NCI-H1417 treated with DMSO at 0.1 percent for 48 hours (cell line): ENCODE results near the gene GRPEL1.
"Not testable (repeated sequence)": the region's sequence is repeated elsewhere in the genome, so short reads cannot be mapped to it uniquely, and the experiment has no call there.

Experiments used
- DNase-seq: peaks from one replicate; lab custom pipeline; 2025; lab: John Stamatoyannopoulos, UW

Gene GRPEL1

DNA sequence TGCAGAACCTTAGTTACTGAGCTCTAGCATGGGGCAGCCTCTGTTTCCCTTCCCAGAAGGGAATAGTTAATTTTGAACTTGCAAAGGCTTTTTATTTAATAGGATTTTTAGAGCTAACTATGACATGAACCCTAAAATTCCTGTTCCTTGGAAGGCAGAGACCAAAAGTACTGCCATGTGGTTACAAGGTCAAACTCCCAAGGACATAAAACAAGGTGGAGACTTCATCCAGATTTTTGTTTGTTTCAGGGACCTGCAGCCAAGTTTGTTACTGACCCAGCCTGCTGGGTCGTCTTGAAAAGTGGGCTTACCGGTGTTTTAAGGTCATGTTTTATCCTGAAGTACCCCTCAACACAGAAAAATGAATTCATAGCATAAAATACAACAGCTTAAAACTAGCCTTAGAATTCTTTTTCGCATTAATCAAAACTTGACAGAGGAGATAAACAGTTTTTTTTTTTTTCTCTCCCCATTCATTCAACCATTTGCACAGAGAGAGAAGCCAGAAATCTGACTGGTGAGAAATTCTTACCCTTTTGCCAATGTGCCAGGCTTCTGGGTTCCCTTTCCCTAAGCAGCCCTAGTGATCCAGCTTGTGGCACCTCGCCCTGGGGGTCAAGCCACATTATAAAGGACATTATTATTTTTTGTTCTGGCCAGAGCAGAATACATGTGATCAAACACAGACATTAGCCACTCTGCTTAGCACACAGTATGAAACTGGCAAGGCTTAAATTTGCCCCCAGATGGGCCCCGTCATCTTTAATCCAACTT is 21.5 kb upstream of the GRPEL1 start:
- no peak for DNase-seq

DNA sequence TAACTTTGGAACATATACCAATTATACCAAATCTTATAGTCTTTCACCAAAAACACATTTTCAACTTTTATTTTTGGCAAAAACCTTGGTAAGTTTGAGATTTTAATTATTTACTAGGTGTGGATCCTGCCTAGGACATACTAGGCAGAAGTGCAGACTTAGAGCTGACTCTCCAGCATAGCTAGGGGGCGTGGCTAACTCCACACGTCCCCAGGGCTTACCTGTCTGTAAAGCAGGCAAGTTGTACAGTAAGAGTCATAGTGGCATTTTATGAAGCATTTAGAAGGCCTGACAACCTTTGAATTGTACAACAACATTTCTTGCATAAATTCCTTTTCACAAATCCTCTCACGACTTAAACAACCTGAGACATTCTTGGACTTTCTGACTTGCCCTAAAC is 19.2 kb upstream of the GRPEL1 start:
- DNase-seq = no peak

GRCh38 chr4:7086384-7086783 is 18.5 kb upstream of the GRPEL1 start:
- DNase-seq = no peak

DNA sequence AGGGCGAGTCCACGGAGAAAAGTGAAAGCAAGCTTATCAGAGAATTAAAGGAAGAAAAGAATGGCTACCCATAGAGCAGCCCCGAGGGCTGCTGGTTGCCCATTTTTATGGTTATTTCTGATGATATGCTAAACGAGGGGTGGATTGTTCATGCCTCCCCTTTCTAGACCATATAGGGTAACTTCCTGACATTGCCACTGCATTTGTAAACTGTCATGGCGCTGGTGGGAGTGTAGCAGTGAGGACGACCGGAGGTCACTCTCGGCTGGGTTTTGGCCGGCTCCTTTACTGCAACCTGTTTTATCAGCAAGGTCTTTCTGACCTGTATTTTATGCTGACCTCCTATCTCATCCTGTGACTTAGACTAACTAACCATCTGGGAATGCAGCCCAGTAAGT is 16.7 kb upstream of the GRPEL1 start:
- not testable (repeated sequence) for DNase-seq

DNA sequence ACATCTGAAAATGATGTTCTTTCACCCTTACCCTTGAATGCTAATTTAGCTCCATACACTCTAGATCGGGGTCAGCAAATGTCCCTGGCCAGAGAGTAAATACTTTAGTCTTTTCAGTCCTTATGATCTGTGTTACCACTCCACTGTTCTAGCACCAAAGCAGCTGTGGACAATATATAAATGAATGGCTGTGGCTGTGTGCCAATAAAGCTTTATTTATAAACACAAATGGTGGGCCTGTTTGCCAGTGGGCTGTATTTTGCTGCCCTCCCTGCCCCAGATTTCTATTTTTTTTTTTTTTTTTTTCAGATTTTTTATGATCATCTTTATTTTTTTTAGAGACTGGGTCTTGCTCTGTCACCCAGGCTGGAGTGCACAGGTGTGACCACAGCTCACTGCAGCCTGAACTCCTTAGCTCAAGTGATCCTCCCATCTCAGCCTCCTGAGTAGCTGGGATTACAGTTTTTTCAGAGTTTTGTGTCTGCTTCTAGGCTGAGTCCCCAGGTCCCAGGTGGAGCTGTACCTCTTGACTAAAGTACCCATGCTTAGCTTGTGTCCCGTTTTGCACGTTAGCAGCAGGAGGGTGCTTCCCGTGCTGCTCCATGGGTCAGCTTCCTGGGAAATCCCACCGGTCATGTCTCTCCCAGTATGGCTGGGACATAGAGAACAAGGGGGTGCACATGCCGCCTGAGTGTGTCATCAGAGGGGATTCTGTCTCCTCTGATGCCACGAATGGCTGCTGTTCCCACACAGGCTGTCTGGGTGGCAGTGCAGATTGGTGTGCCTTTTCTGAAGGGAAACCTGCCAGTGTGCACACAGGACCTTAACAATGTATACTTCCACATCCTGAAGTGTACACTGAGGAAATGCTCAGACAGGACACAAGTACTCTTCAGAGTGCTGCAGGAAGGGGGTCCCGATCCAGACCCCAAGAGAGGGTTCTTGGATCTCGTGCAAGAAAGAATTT is 16.0 kb upstream of the GRPEL1 start:
- no peak for DNase-seq

DNA sequence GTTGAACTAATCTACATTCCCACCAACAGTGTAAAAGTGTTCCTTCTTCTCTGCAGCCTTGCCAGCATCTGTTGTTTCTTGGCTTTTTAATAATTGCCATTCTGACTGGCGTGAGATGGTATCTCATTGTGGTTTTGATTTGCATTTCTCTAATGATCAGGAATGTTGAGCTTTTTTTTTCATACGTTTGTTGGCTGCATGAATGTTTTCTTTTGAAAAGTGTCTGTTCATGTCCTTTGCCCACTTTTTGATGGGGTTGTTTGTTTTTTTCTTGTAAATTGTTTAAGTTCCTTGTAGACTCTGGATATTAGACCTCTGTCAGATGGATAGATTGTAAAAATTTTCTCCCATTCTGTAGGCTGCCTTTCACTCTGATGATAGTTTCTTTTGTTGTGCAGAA is 12.0 kb upstream of the GRPEL1 start:
- not testable (repeated sequence) for DNase-seq

DNA sequence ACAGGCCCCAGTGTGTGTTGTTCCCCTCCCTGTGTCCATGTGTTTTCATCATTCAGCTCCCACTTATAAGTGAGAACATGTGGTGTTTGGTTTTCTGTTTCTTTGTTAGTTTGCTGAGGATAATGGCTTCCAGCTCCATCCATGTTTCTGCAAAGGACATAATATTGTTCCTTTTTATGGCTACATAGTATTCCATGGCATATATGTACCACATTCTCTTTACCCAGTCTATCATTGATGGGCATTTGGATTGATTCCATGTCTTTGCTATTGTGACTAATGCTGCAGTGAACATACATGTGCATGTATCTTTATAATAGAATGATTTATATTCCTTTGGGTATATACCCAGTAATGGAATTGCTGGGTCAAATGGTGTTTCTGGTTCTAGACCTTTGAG is 11.6 kb upstream of the GRPEL1 start:
- DNase-seq = not testable (repeated sequence)

- DNase-seq = no peak
These were observed 10.2 kb upstream of the GRPEL1 start for GRCh38 chr4:7078025-7078424.

DNA sequence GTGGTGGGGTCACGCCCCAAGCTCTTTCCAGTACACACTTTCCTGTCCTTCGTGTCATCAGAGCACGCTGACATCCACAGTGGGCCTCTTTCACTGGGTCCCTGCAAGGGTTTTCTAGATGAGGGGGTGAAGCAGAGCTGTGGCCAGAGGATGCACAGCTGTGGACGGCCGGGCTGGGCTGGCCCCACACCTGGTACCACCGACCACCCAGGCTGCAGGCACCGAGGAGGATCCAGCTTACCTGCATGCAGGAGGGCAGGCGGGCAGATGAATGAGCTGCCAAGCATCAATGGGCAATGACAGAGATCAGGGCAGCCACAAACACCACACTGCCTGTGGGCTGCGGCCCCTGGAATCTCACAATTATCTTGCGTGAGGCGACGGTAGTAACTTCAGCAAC is 9.5 kb upstream of the GRPEL1 start:
- DNase-seq = no peak

GRCh38 chr4:7076696-7077082 is 8.8 kb upstream of the GRPEL1 start:
- DNase-seq = no peak

GRCh38 chr4:7075962-7076695 is 8.3 kb upstream of the GRPEL1 start:
- DNase-seq = no peak

GRCh38 chr4:7074426-7074825 is 6.6 kb upstream of the GRPEL1 start:
- DNase-seq = no peak

GRCh38 chr4:7073526-7074390 is 5.9 kb upstream of the GRPEL1 start:
- DNase-seq = no peak

GRCh38 chr4:7073059-7073458 is 5.2 kb upstream of the GRPEL1 start:
- no peak for DNase-seq

DNA sequence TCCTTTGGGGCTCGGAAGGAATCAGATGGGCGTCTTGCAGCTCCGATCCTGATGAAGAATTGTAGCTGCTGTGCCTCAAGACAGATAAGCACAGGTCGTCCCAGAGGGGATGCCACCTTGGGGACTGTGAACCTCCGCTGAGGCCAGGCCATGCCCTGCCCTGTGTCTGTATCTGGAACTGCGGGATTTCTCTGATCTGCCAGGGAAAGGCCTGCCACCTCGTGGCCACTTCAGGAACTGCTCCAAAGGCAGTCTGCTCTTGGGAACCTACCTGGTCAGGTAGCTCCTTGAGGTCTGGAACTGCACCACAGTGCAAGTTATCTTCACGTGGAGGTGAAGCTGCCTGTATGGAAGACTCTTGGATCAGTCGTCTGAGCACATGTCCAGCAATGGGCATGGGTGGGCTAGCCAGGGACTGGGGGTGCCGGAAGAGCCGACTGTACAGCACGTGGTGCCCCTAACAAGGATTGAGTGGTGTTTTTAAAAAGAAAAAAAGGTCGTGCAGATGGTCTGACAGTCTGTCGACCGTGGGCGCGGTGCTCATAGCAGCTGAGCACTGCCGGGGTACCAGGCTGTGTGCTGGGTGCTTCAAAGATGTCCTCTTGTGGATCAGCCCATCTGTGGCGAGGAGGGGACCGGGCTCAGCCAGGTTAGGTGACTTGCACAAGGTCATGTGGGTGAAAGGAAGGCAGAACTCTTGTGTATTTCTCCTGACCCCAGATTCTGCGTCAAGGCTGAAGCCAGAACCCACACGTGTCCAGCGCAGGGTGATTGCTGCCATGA is 3.1 kb upstream of the GRPEL1 start:
- DNase-seq = no peak

GRCh38 chr4:7068883-7069282 is 1.0 kb upstream of the GRPEL1 start:
- DNase-seq = no peak

DNA sequence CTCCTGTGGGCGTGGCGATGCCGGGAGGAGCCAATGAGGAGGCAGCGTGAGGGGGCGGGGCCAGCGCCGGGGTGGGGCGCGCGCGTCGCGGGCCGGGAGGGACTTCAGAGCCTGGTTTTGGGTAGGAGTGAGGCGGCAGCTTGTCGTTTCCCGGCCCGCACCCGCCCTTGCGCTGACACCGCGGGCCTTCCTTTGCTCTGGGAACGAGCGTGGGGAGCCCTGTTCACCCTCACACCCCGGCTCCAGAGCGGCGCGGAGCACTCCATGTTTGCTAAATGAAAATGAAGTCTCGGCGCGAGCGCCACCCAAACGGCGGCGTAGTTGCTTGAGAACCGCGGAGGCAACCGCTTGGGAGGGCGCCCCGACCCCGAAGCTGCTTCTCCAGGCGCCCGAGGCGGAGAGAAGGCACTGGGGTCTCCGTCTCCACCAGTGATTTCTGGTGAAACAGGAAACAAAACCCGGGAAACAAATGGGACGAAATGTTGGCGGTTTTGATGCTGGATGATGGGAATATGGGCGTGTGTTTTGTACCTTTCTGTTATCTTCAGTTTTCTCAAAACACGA is 497 bp upstream of the GRPEL1 start:
- no peak for DNase-seq

DNA sequence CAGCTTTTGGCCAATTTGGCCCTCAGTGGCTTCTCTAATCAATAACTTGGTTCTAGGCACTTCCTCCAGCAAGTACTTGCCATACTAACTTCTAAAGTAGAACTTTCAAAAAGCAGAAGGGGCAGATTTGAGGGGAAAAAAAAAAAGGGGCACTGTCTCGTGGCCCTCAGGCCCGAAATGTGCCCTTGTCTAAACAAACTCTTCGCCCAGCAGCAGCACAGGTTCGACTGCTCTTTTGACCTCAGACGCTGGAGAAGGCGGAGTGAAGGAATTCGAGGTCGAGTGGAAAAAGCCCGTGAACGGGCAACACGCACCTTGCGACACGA is 775 bp downstream of the GRPEL1 start:
- DNase-seq = no peak

DNA sequence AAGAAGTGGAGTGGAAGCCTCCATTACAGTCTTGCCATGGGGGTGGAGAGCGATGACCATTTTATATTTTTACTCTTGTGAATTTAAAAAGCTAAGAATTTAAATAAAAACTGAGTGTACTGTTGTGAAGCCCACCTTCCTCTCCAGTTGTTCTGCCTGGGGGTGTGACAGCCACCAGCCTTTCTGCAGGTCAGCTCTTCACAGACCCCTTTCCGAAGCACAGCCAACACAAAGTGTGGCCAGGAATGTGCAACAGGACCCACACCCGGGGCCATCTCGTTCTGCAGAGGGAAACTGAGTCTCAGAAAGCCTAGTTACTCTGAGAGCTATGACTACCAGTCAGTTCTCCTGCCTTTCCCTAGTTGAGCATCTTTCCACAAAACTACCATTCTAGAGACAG is 1.4 kb downstream of the GRPEL1 start:
- no peak for DNase-seq

- DNase-seq = no peak
These were observed 1.9 kb downstream of the GRPEL1 start for GRCh38 chr4:7066006-7066405.

DNA sequence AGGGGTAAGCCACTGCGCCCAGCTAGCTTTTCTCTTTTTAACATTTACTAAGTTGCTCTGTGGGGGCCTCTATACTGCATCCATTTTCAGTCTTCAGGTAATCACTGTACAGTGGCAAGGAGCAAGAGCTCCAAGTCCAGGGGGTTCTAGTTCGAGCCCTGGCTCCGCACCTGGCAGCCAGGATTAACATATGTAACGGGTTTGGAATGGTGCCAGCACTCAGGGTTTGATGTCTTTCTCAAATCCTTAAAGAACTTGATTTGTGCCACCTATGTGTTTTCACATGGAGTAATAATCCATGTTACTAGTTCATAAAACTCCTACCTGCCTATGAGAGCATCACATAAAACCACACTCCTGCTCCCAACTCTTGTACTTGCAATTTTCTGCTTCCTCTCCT is 4.5 kb downstream of the GRPEL1 start:
- no peak for DNase-seq
